Activated T-helper 1 cell treated with anti-CD3 and anti-CD28 coated beads, Interleukin-2, amount 50 U/mL, for 16 hours (primary cell): ENCODE measurements around the gene PHYKPL.

Experiments
- DNase-seq, 2 donors: peaks; one replicate each; pipeline ENCODE4 v3.0.0-alpha.2; 2020; ENCODE audit warnings: low read depth in 1 of 2, low spot score in 1 of 2

Gene PHYKPL

GRCh38 chr5:178224403-178224802 lies 8.2 kb downstream of the PHYKPL start:
- DNase-seq, result no peak

- DNase-seq, result no peak
Observed at GRCh38 chr5:178223828-178224335, 8.7 kb downstream of the PHYKPL start.

GRCh38 chr5:178223196-178223773 lies 9.3 kb downstream of the PHYKPL start:
- no peak for DNase-seq

- DNase-seq, result no peak
Observed at GRCh38 chr5:178222292-178222691, 10.3 kb downstream of the PHYKPL start.

- DNase-seq, result no peak
Observed at GRCh38 chr5:178221853-178222252, 10.7 kb downstream of the PHYKPL start.

GRCh38 chr5:178221282-178221681 lies 11.3 kb downstream of the PHYKPL start:
- DNase-seq, result no peak

GRCh38 chr5:178218827-178219226 lies 13.8 kb downstream of the PHYKPL start:
- no peak for DNase-seq

- no peak for DNase-seq
Observed at GRCh38 chr5:178218237-178218776, 14.3 kb downstream of the PHYKPL start.

GRCh38 chr5:178216779-178217178 lies 15.8 kb downstream of the PHYKPL start:
- DNase-seq, result no peak

GRCh38 chr5:178216088-178216534 lies 16.5 kb downstream of the PHYKPL start:
- no peak for DNase-seq

GRCh38 chr5:178215280-178216002 lies 17.2 kb downstream of the PHYKPL start:
- DNase-seq, result no peak

- DNase-seq, result no peak
Observed at GRCh38 chr5:178214160-178214803, 18.3 kb downstream of the PHYKPL start.

- DNase-seq, result no peak
Observed at GRCh38 chr5:178213748-178214151, 18.9 kb downstream of the PHYKPL start.

GRCh38 chr5:178213003-178213461 lies 19.6 kb downstream of the PHYKPL start:
- DNase-seq, result no peak

GRCh38 chr5:178212241-178213002 lies 20.2 kb downstream of the PHYKPL start:
- DNase-seq, result no peak

- no peak for DNase-seq
Observed at GRCh38 chr5:178211095-178212048, 21.2 kb downstream of the PHYKPL start.

- DNase-seq, result no peak
Observed at GRCh38 chr5:178210686-178211085, 21.9 kb downstream of the PHYKPL start.

GRCh38 chr5:178210073-178210535 lies 22.5 kb downstream of the PHYKPL start:
- no peak for DNase-seq

- no peak for DNase-seq
Observed at GRCh38 chr5:178209334-178210072, 23.1 kb downstream of the PHYKPL start.
